Smooth muscle cell (in vitro differentiated cells): Measurements from ENCODE around the gene TTC16. TPM values are rescaled to one million over a fixed set of nuclear protein-coding genes. Genes with fewer than 3 reads are reported as not detected.

Experiments
- DNase-seq: peaks from one replicate; lab custom pipeline; 2025; ENCODE audit not compliant: unreplicated experiment; lab: John Stamatoyannopoulos, UW
- H2AFZ ChIP-seq: fragments of 200-600 bp; sonication (generic); 2 replicates; pipeline ENCODE4 v1.6.0; 2016; ENCODE audit warnings: antibody characterized with exemption, low read depth, mild to moderate bottlenecking
- H3F3A ChIP-seq: fragments of 200-600 bp; sonication (generic); 2 replicates; pipeline ENCODE4 v1.6.0; 2017; ENCODE audit warnings: antibody characterized with exemption, low read depth
- H3K27ac ChIP-seq: fragments of 200-600 bp; sonication (generic); 2 replicates; pipeline ENCODE4 v1.5.1; 2016; ENCODE audit warnings: low read depth, mild to moderate bottlenecking
- H3K27me3 ChIP-seq: fragments of 200-600 bp; sonication (generic); 2 replicates; pipeline ENCODE4 v1.6.1; 2016; ENCODE audit warnings: low read depth, mild to moderate bottlenecking
- H3K36me3 ChIP-seq: fragments of 200-600 bp; sonication (generic); 2 replicates; pipeline ENCODE4 v1.5.1; 2016; ENCODE audit warnings: low read depth
- H3K4me1 ChIP-seq: fragments of 200-600 bp; sonication (generic); 2 replicates; pipeline ENCODE4 v1.5.1; 2016; ENCODE audit warnings: low read depth
- H3K4me2 ChIP-seq: fragments of 200-600 bp; sonication (generic); 2 replicates; pipeline ENCODE4 v1.6.0; 2016; ENCODE audit warnings: mild to moderate bottlenecking
- H3K4me3 ChIP-seq: fragments of 200-600 bp; sonication (generic); 2 replicates; pipeline ENCODE4 v1.5.1; 2016; ENCODE audit warnings: mild to moderate bottlenecking
- H3K79me2 ChIP-seq: fragments of 200-600 bp; sonication (generic); 2 replicates; pipeline ENCODE4 v1.6.0; 2016; ENCODE audit warnings: low read depth, mild to moderate bottlenecking
- H3K9ac ChIP-seq: fragments of 200-600 bp; sonication (generic); 2 replicates; pipeline ENCODE4 v1.6.0; 2016; ENCODE audit warnings: low read depth
- H3K9me3 ChIP-seq: fragments of 200-600 bp; sonication (generic); replicated peaks from 2 replicates; pipeline ENCODE4 v1.5.1; 2016; ENCODE audit warnings: low read depth
- H4K20me1 ChIP-seq: fragments of 200-600 bp; sonication (generic); 2 replicates; pipeline ENCODE4 v1.6.0; 2016; ENCODE audit warnings: low read depth
- WGBS: methylation state at CpG from one replicate; pipeline ENCODE4 v1.1.7; 2016; ENCODE audit warnings: low lambda C conversion rate; 5-methylcytosine and 5-hydroxymethylcytosine counted together
- polyA plus RNA-seq: library from polyadenylated mRNA; unstranded; fragments of >200 nt; fragmentation: Nextera tagmentation; extraction: Ambion mirVana; gene quantifications from 2 replicates; pipeline ENCODE4 v1.2.1, GENCODE V29; 2016
- total RNA-seq: library from RNA; depleted of rRNA; stranded (reverse); fragments of >200 nt; gene quantifications from 2 replicates; pipeline ENCODE4 v1.2.3, GENCODE V29; 2014
- TF ChIP-seq, protein P1 (sequence below): fragments of 200-600 bp; sonication (generic); IDR thresholded peaks from 2 replicates; pipeline ENCODE4 v1.5.1; 2017; ENCODE audit warnings: borderline replicate concordance, mild to moderate bottlenecking, antibody characterized with exemption; ENCODE audit not compliant: insufficient read depth, poor library complexity, severe bottlenecking

TTC16 gene
- total and polyA plus RNA-seq, 2 experiments from 2014 or later = 0.22 TPM; not detected in 1

GRCh38 chr9:127738666-127739065 lies 22.8 kb downstream of the TTC16 start:
- no peaks in the 10 kb centered on the region for H4K20me1 ChIP-seq

GRCh38 chr9:127739614-127740330 lies 23.9 kb downstream of the TTC16 start:
- DNase-seq = no peak
- no peaks in the 10 kb centered on the region for H3K36me3 ChIP-seq
- no peak overlapping the region for H3K4me3 ChIP-seq
- H3K27ac ChIP-seq = peak overlapping the region; percentile 47
- no peaks in the 10 kb centered on the region for H3K27me3 ChIP-seq
- H3F3A ChIP-seq = no peaks in the 10 kb centered on the region
- WGBS = 93% methylated on average over 19 of the region's 19 CpGs
- no peak overlapping the region for H2AFZ ChIP-seq
- H3K4me1 ChIP-seq = peaks cover 4% of the 10 kb centered on the region
- H4K20me1 ChIP-seq = no peaks in the 10 kb centered on the region
- no peak overlapping the region for H3K4me2 ChIP-seq
- H3K9ac ChIP-seq = no peak overlapping the region
- no peaks in the 10 kb centered on the region for H3K9me3 ChIP-seq
- TF ChIP-seq, protein P1, sequence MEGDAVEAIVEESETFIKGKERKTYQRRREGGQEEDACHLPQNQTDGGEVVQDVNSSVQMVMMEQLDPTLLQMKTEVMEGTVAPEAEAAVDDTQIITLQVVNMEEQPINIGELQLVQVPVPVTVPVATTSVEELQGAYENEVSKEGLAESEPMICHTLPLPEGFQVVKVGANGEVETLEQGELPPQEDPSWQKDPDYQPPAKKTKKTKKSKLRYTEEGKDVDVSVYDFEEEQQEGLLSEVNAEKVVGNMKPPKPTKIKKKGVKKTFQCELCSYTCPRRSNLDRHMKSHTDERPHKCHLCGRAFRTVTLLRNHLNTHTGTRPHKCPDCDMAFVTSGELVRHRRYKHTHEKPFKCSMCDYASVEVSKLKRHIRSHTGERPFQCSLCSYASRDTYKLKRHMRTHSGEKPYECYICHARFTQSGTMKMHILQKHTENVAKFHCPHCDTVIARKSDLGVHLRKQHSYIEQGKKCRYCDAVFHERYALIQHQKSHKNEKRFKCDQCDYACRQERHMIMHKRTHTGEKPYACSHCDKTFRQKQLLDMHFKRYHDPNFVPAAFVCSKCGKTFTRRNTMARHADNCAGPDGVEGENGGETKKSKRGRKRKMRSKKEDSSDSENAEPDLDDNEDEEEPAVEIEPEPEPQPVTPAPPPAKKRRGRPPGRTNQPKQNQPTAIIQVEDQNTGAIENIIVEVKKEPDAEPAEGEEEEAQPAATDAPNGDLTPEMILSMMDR = no peak
- no peaks in the 10 kb centered on the region for H3K79me2 ChIP-seq

More at GRCh38 chr9:127738666-127739065, 22.8 kb downstream of the TTC16 start:
- Histone ChIP-seq H3K36me3 (no peaks in the 10 kb centered on the region), H2AFZ (no peak overlapping the region), H3K4me1 (peaks cover 4% of the 10 kb centered on the region), H3K27ac (no peak overlapping the region), H3K27me3 (no peaks in the 10 kb centered on the region), H3K4me3 (no peak overlapping the region), H3K79me2 (no peaks in the 10 kb centered on the region), H3K9me3 (no peaks in the 10 kb centered on the region), H3K9ac (no peak overlapping the region), H3K4me2 (no peak overlapping the region), H3F3A (no peaks in the 10 kb centered on the region)
- WGBS = 90% methylated on average over 13 of the region's 13 CpGs
- TF ChIP-seq, protein P1 = no peak
- DNase-seq = no peak

DNA sequence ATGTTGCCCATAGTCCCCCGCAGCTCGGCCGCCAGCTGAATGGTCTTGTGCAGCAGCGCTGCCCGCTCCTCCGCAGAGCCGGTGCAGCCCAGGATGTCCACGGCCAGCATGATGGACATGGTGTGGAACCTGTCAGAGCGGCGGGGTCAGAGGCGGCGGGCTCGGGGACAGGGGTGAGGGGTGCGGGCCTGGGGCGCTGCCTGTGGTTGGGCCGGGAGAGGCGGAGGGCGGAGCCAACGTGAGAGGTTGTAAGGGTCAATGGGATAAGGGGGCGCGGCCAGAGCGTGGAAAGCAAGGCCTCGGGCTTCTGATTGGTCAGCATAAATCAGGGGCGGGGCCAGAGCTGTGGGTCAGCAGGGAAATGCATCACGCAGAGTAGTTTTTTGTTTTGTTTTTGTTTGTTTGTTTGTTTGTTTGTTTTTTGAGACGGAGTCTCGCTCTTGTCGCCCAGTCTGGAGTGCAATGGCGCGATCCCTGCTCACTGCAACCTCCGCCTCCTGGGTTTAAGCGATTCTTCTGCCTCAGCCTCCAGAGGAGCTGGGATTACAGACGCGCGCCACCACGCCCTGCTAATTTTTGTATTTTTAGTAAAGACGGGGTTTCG lies 26.1 kb downstream of the TTC16 start:
- no peaks in the 10 kb centered on the region for H3K79me2 ChIP-seq
- no peaks in the 10 kb centered on the region for H3K36me3 ChIP-seq
- peak overlapping the region; percentile 82 for H2AFZ ChIP-seq
- no peaks in the 10 kb centered on the region for H3K27me3 ChIP-seq
- H3K4me3 ChIP-seq = peak overlapping the region; percentile 53
- no peaks in the 10 kb centered on the region for H3K9me3 ChIP-seq
- TF ChIP-seq, protein P1 = no peak
- H3F3A ChIP-seq = no peaks in the 10 kb centered on the region
- H4K20me1 ChIP-seq = no peaks in the 10 kb centered on the region
- WGBS = 8% methylated on average over 38 of the region's 38 CpGs
- H3K4me1 ChIP-seq = peaks cover 4% of the 10 kb centered on the region
- H3K27ac ChIP-seq = peak overlapping the region; percentile 41
- H3K9ac ChIP-seq = peak overlapping the region; percentile 43
- peak; percentile 47 for DNase-seq
- H3K4me2 ChIP-seq = peak overlapping the region; percentile 92
